ENCODE measurements around the gene UGP2. TPM values are rescaled to one million over a fixed set of nuclear protein-coding genes. Genes with fewer than 3 reads are reported as not detected.
A peak's percentile ranks its signal among the peaks of the same experiment; 100 is the strongest.

Gene UGP2
- total and polyA plus RNA-seq, 4 donors = 90.0 to 148 (median 136) TPM

- no peak overlapping the region for H3K27ac ChIP-seq (ENCODE audit: low read depth, low read length)
- no peaks in the 10 kb centered on the region for H3K9me3 ChIP-seq (ENCODE audit: control insufficient read depth, insufficient read depth, low read length)
- H3K27me3 ChIP-seq (ENCODE audit: control insufficient read depth, insufficient read depth, low read length) = no peaks in the 10 kb centered on the region
- no peak overlapping the region for H3K4me3 ChIP-seq (ENCODE audit: low read depth, low read length)
- H3K36me3 ChIP-seq (ENCODE audit: control insufficient read depth, insufficient read depth, low read length) = peaks cover 11% of the 10 kb centered on the region
- no peak for DNase-seq (ENCODE audit: low read depth in 4 of 6, low spot score in 6 of 6)
- no CpG with 5 or more reads among the region's 5 CpGs for WGBS (ENCODE audit: insufficient coverage)
- no peaks in the 10 kb centered on the region for H3K4me1 ChIP-seq (ENCODE audit: control insufficient read depth, insufficient read depth, low read length)
These were observed 14.6 kb downstream of the UGP2 start for GRCh38 chr2:63856303-63856603.

- Histone ChIP-seq H3K27me3 (ENCODE audit: control insufficient read depth, insufficient read depth, low read length) (no peaks in the 10 kb centered on the region), H3K4me3 (ENCODE audit: low read depth, low read length) (no peak overlapping the region), H3K36me3 (ENCODE audit: control insufficient read depth, insufficient read depth, low read length) (peaks cover 11% of the 10 kb centered on the region), H3K4me1 (ENCODE audit: control insufficient read depth, insufficient read depth, low read length) (no peaks in the 10 kb centered on the region), H3K9me3 (ENCODE audit: control insufficient read depth, insufficient read depth, low read length) (no peaks in the 10 kb centered on the region), H3K27ac (ENCODE audit: low read depth, low read length) (no peak overlapping the region)
- no CpG with 5 or more reads among the region's 2 CpGs for WGBS (ENCODE audit: insufficient coverage)
- DNase-seq (ENCODE audit: low read depth in 4 of 6, low spot score in 6 of 6) = no peak
These were observed 16.6 kb downstream of the UGP2 start for GRCh38 chr2:63858291-63858690.

- WGBS (ENCODE audit: insufficient coverage) = 28% methylated on average over 3 of the region's 6 CpGs
- Histone ChIP-seq H3K27me3 (ENCODE audit: control insufficient read depth, insufficient read depth, low read length) (no peaks in the 10 kb centered on the region), H3K36me3 (ENCODE audit: control insufficient read depth, insufficient read depth, low read length) (peaks cover 8% of the 10 kb centered on the region), H3K4me1 (ENCODE audit: control insufficient read depth, insufficient read depth, low read length) (no peaks in the 10 kb centered on the region), H3K27ac (ENCODE audit: low read depth, low read length) (no peak overlapping the region), H3K4me3 (ENCODE audit: low read depth, low read length) (no peak overlapping the region), H3K9me3 (ENCODE audit: control insufficient read depth, insufficient read depth, low read length) (no peaks in the 10 kb centered on the region)
- DNase-seq (ENCODE audit: low read depth in 4 of 6, low spot score in 6 of 6) = peak in 2 of 6 donors; percentile 53 to 78
These were observed 19.6 kb downstream of the UGP2 start for GRCh38 chr2:63861220-63861822.

- Histone ChIP-seq H3K27ac (ENCODE audit: low read depth, low read length) (no peak overlapping the region), H3K4me3 (ENCODE audit: low read depth, low read length) (no peak overlapping the region), H3K9me3 (ENCODE audit: control insufficient read depth, insufficient read depth, low read length) (no peaks in the 10 kb centered on the region), H3K27me3 (ENCODE audit: control insufficient read depth, insufficient read depth, low read length) (no peaks in the 10 kb centered on the region), H3K4me1 (ENCODE audit: control insufficient read depth, insufficient read depth, low read length) (no peaks in the 10 kb centered on the region), H3K36me3 (ENCODE audit: control insufficient read depth, insufficient read depth, low read length) (peaks cover 5% of the 10 kb centered on the region)
- DNase-seq (ENCODE audit: low read depth in 4 of 6, low spot score in 6 of 6) = no peak
- WGBS (ENCODE audit: insufficient coverage) = no CpG with 5 or more reads among the region's 1 CpG
These were observed 21.1 kb downstream of the UGP2 start for GRCh38 chr2:63862806-63863205.

- Histone ChIP-seq H3K4me1 (ENCODE audit: control insufficient read depth, insufficient read depth, low read length) (no peaks in the 10 kb centered on the region), H3K9me3 (ENCODE audit: control insufficient read depth, insufficient read depth, low read length) (no peaks in the 10 kb centered on the region), H3K27ac (ENCODE audit: low read depth, low read length) (no peak overlapping the region), H3K36me3 (ENCODE audit: control insufficient read depth, insufficient read depth, low read length) (peaks cover 2% of the 10 kb centered on the region), H3K27me3 (ENCODE audit: control insufficient read depth, insufficient read depth, low read length) (no peaks in the 10 kb centered on the region), H3K4me3 (ENCODE audit: low read depth, low read length) (no peak overlapping the region)
- WGBS (ENCODE audit: insufficient coverage) = no CpG with 5 or more reads among the region's 1 CpG
- no peak for DNase-seq (ENCODE audit: low read depth in 4 of 6, low spot score in 6 of 6)
These were observed 22.0 kb downstream of the UGP2 start for GRCh38 chr2:63863707-63864106.

GRCh38 chr2:63865159-63865799, 23.6 kb downstream of the UGP2 start:
- H3K4me3 ChIP-seq (ENCODE audit: low read depth, low read length) = no peak overlapping the region
- no peak for DNase-seq (ENCODE audit: low read depth in 4 of 6, low spot score in 6 of 6)
- no peaks in the 10 kb centered on the region for H3K36me3 ChIP-seq (ENCODE audit: control insufficient read depth, insufficient read depth, low read length)
- H3K9me3 ChIP-seq (ENCODE audit: control insufficient read depth, insufficient read depth, low read length) = no peaks in the 10 kb centered on the region
- WGBS (ENCODE audit: insufficient coverage) = 84% methylated on average over 3 of the region's 6 CpGs
- no peak overlapping the region for H3K27ac ChIP-seq (ENCODE audit: low read depth, low read length)
- no peaks in the 10 kb centered on the region for H3K4me1 ChIP-seq (ENCODE audit: control insufficient read depth, insufficient read depth, low read length)
- H3K27me3 ChIP-seq (ENCODE audit: control insufficient read depth, insufficient read depth, low read length) = no peaks in the 10 kb centered on the region

- WGBS (ENCODE audit: insufficient coverage) = 67% methylated on average over 1 of the region's 2 CpGs
- no peaks in the 10 kb centered on the region for H3K4me1 ChIP-seq (ENCODE audit: control insufficient read depth, insufficient read depth, low read length)
These were observed 24.5 kb downstream of the UGP2 start for GRCh38 chr2:63866009-63866709.

GRCh38 chr2:63870679-63871078, 29.0 kb downstream of the UGP2 start:
- H3K27ac ChIP-seq (ENCODE audit: low read depth, low read length) = no peak overlapping the region
- DNase-seq (ENCODE audit: low read depth in 4 of 6, low spot score in 6 of 6) = no peak
- no peaks in the 10 kb centered on the region for H3K27me3 ChIP-seq (ENCODE audit: control insufficient read depth, insufficient read depth, low read length)
- H3K36me3 ChIP-seq (ENCODE audit: control insufficient read depth, insufficient read depth, low read length) = no peaks in the 10 kb centered on the region
- H3K4me3 ChIP-seq (ENCODE audit: low read depth, low read length) = no peak overlapping the region
- H3K9me3 ChIP-seq (ENCODE audit: control insufficient read depth, insufficient read depth, low read length) = no peaks in the 10 kb centered on the region
- WGBS (ENCODE audit: insufficient coverage) = 100% methylated on average over 3 of the region's 4 CpGs
- H3K4me1 ChIP-seq (ENCODE audit: control insufficient read depth, insufficient read depth, low read length) = peaks cover 2% of the 10 kb centered on the region

More at GRCh38 chr2:63866009-63866709, 24.5 kb downstream of the UGP2 start:
- H3K9me3 ChIP-seq (ENCODE audit: control insufficient read depth, insufficient read depth, low read length) = no peaks in the 10 kb centered on the region
- no peaks in the 10 kb centered on the region for H3K36me3 ChIP-seq (ENCODE audit: control insufficient read depth, insufficient read depth, low read length)
- H3K27ac ChIP-seq (ENCODE audit: low read depth, low read length) = no peak overlapping the region
- DNase-seq (ENCODE audit: low read depth in 4 of 6, low spot score in 6 of 6) = no peak
- H3K27me3 ChIP-seq (ENCODE audit: control insufficient read depth, insufficient read depth, low read length) = no peaks in the 10 kb centered on the region
- H3K4me3 ChIP-seq (ENCODE audit: low read depth, low read length) = no peak overlapping the region

GRCh38 chr2:63871864-63872263, 30.2 kb downstream of the UGP2 start:
- Histone ChIP-seq H3K27ac (ENCODE audit: low read depth, low read length) (no peak overlapping the region), H3K36me3 (ENCODE audit: control insufficient read depth, insufficient read depth, low read length) (no peaks in the 10 kb centered on the region), H3K9me3 (ENCODE audit: control insufficient read depth, insufficient read depth, low read length) (no peaks in the 10 kb centered on the region), H3K4me1 (ENCODE audit: control insufficient read depth, insufficient read depth, low read length) (peaks cover 2% of the 10 kb centered on the region), H3K4me3 (ENCODE audit: low read depth, low read length) (no peak overlapping the region), H3K27me3 (ENCODE audit: control insufficient read depth, insufficient read depth, low read length) (no peaks in the 10 kb centered on the region)
- DNase-seq (ENCODE audit: low read depth in 4 of 6, low spot score in 6 of 6) = no peak
- 93% methylated on average over 3 of the region's 4 CpGs for WGBS (ENCODE audit: insufficient coverage)
